ENCODE results near the gene TMPRSS9.
A peak's percentile ranks its signal among the peaks of the same experiment; 100 is the strongest.

Gene TMPRSS9

DNA sequence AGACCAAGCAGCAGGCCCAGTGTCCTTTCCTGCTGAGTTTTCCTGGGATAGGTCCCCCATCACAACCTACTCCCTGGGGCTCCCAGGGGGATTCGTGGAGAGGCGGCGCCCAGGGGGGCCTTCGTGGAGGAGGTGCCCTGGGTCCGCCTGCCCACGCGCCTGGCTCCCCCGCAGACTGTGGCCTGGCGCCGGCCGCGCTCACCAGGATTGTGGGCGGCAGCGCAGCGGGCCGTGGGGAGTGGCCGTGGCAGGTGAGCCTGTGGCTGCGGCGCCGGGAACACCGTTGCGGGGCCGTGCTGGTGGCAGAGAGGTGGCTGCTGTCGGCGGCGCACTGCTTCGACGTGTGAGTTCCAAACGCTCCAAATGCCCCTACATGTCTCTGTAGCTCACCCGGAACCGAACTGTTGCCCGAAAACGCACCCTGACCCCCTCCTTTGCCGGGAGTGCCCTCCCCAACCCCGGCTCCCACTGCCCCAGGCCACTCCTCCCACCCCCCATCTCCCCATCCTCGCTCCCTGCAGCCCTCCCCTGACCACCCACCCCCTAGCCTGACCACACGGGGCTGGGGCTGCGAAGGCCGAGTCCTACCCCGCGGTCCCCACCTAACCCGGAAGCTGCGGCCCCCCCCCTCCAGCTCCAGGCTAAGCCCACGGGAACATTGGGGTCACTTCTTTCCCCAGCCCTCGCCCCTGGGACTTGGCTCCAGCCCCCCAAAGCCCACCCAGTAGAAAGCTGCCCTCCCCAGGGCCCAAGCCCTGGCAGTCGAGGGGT, 64.0 kb downstream of the TMPRSS9 start:
- no peak for DNase-seq

DNA sequence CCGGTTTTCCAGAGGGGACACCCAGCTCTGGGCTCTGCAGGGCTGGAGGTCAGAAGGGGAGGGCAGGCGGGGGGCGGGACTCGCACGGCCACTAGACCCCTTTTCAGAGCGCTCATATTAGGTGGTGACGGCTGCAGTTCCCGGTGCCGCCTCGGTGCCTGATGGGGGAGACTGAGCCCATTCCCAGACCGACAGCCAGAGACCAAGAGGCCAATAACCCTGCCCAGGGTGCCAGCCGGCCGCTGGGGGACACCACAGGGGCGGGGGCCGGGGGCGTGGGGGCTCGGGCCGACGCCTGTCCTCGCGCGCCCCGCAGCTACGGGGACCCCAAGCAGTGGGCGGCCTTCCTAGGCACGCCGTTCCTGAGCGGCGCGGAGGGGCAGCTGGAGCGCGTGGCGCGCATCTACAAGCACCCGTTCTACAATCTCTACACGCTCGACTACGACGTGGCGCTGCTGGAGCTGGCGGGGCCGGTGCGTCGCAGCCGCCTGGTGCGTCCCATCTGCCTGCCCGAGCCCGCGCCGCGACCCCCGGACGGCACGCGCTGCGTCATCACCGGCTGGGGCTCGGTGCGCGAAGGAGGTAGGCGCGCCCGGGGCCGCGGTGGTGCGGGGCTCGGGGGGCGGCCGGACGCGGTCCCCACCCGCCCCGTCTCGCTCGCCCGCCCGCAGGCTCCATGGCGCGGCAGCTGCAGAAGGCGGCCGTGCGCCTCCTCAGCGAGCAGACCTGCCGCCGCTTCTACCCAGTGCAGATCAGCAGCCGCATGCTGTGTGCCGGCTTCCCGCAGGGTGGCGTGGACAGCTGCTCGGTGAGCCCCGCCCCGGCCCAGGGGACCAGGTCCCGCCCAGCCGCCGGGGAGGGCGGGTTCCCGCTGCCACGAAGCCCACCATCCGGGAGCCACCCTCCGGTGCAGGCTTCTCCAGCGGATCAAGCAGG, 64.9 kb downstream of the TMPRSS9 start:
- no peak for DNase-seq

GRCh38 chr19:2425622-2426581, 65.8 kb downstream of the TMPRSS9 start:
- DNase-seq: no peak

- peak in 1 of 4 experiments; percentile 30 for DNase-seq
These were observed 66.8 kb downstream of the TMPRSS9 start for GRCh38 chr19:2426611-2427428.

- DNase-seq: peak; percentile 95 to 96 (median 96)
These were observed 67.6 kb downstream of the TMPRSS9 start, which contains the start of gene TIMM13 for GRCh38 chr19:2427429-2428320. Gene TIMM13, minus strand, starts transcription at chr19:2427586. Its CDS starts 53 bp downstream, at chr19:2427533.

DNA sequence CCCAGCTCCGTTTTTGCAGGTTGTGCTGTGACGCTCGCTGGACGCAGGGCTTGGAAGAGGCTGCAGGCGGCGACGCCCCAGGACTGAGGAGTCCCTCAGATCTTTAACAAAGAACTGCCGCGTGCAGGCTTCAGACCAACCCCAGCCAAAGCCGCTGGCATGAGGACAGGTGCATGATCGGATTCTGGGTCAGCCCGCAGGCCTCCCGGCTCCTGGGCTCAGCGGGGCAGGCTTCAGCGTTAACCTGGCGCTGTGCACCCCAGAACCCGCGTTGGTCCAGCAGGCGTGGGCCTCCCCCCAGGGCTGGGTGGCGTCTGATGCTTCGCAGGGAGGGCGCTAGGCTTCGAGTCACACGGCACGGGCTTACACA, 68.2 kb downstream of the TMPRSS9 start:
- DNase-seq: no peak

DNA sequence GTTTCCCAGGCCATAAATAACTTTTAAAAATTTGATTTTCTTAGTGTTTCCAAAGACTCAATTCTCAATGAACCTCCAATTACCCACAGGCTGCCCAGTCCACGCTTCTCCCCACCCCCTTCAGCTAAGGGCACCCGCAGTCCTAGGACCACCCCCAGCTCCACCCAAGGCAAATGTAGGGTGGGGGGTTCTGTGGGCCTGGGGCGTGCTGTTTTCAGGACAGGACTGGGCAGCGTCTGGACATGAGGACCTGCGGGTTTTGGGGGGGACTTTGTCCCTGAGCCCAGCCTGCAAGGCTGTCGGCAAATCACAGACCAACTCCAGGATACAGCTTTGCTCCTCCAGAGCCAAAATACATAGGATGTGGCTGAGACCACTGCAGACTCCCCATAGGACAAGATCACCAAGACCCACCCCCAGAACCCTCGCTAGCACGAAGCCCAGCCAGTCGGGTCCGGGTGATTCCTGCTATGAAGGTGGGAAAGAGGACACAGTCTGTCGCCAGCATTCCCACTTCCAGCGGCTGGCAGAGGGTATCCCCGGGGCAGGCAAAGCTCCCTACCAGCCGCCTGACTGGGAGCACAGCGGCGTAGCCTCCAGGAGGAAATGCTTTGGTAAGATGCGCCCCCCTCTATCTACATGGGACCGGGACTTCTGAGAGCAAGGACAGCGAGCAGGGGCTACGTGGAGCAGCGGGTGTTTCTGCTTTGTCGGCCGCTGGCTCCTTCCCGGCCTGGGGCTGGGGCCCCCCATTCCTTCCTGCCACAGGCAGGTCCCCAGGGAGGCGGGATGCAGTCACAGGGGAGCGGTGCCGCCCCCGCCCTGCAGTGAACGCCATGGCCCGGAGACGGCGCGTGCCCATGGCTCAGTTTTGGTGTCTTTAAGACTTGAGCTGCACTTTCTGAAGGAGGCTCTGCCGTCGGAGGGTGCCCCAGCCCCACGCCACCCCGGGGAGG, 69.0 kb downstream of the TMPRSS9 start:
- no peak for DNase-seq

- no peak for DNase-seq
These were observed 70.0 kb downstream of the TMPRSS9 start for GRCh38 chr19:2429917-2430535.

- DNase-seq: no peak
These were observed 71.4 kb downstream of the TMPRSS9 start for GRCh38 chr19:2431318-2432055.

DNA sequence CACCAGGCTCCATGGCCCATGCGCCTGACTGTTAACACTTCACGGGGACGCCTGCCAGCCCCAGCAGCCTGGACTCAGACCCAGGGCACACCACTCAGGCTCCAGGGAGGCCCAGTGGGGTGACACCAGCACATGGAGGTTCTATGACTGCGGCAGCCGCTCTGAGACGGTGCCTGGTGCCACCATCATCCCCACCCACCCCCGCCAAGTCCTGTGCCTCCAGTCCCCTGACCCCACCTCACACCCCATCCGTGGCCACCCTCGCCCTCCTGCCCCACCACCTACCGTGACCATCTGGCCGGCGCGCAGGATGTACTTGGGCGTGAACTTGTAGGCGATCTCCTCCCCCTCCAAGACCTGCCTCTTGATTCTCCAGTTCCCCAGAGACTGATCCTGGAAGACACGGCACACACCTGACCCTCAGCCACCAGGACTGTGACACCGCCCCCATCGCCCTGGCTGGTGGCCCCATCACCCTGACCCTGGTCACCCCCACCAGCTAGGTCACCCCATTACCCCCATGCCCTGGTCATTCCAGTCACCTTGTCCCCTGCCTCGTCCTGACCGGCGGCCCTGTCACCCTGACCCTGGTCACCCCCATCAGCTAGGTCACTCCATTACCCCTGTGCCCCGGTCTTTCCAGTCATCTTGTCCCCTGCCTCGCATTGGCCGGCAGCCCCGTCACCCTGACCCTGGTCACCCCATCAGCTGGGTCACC, 72.2 kb downstream of the TMPRSS9 start:
- no peak for DNase-seq

DNA sequence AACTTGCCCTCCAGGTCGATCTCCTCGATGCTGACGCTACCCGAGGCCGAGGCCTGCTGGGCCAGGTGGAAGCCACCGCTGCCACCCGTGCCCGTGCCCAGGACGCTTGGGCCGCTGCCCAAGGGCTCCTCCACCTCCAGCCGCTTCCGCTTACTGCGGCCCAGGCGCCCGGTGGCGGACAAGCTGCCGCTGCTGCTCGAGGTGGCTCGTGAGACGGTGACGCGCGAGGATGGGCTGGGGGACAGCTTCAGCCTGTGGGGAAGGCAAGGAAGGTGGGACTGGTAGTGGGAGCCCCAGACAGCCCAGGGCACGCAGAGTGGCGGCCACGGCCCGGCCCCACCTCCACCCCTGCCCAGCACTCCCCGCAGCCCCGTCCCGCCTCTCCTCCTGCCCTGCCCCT, 73.8 kb downstream of the TMPRSS9 start:
- DNase-seq: no peak

- no peak for DNase-seq
These were observed 74.2 kb downstream of the TMPRSS9 start for GRCh38 chr19:2434267-2434666.

DNA sequence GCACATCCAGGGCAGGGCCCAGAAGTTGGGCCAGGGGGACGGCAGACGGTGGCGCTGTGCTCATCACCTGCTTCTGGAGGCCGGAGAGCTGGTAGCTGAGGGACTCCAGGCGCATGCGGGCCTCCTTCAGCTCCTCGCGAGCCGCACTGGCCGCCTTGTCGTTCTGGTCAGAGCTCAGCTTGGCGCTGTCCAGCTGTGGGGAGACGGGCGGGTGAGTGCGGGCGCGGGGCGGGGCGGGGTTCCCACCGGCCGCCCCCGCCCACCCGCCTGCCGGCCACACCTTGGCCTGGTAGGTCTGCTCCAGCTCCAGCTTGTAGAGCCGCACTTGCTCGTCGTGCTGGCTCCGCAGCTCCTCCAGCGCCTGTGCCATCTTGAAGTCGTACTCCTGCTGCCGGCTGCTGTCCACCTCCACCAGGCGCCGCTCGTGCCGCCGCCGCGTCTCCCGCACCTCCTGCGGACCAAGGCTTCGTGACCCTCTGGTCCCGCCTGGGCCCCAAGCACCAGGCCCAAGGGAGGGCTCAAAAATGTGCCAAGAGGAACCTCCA, 74.7 kb downstream of the TMPRSS9 start:
- DNase-seq: no peak

DNA sequence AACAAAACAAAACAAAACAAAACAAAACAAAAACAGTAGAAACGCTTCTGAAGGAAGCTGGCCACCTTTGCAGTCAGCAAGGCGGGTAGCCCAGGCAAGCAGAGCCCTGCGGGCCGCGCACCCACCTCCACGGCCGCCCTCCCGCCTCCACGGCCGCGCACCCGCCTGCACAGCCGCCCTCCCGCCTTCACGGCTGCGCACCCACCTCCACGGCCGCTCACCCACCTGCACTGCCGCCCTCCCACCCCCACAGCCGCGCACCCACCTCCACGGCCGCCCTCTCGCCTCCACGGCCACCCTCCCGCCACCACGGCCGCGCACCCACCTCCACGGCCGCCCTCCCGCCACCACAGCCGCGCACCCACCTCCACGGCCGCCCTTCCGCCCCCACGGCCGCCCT, 76.3 kb downstream of the TMPRSS9 start:
- no peak for DNase-seq

DNA sequence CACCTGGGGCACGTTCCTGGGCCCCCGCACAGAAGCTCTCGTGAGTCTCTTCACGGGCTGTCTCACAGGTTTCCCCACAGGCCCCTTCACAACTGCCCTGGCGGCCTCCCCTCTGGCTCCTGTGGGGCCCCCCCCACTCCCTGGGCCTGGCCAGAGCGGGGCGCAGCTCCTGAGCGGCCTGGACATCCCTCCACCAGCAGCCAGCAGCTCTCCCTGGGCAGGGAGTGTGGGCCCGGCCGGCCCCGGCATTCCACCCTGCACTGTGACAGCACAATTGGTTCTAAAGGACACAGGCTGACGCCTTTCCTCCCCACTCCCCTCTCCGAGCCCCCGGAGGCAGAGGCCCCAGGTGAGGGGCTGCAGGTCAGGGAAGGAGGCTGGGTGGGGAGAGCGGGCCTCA, 76.9 kb downstream of the TMPRSS9 start:
- DNase-seq: no peak

GRCh38 chr19:2438178-2438577, 78.1 kb downstream of the TMPRSS9 start:
- DNase-seq: no peak

- DNase-seq: no peak
These were observed 80.5 kb downstream of the TMPRSS9 start for GRCh38 chr19:2440515-2440914.

Data from activated naive CD4-positive, alpha-beta T cell (primary cell).